Mucosa of descending colon (tissue), 3 donors: ENCODE results near the gene ZNF254. TPM values are rescaled to one million over a fixed set of nuclear protein-coding genes. Genes with fewer than 3 reads are reported as not detected.

Experiments
- ATAC-seq: fragments of 200-7000 bp; cut with Tn5 transposase; one replicate; pipeline ENCODE4 v1.9.1; 2020; ENCODE audit warnings: mild to moderate bottlenecking, moderate library complexity
- DNase-seq, 3 donors: peaks; one replicate each; pipeline ENCODE4 v3.0.0-alpha.2; 2020
- H3K36me3 ChIP-seq: fragments of 200-600 bp; one replicate; pipeline ENCODE4 v1.8.0; 2021; ENCODE audit warnings: low read depth, mild to moderate bottlenecking
- H3K4me1 ChIP-seq: fragments of 200-600 bp; one replicate; pipeline ENCODE4 v1.8.0; 2021; ENCODE audit warnings: low read depth, mild to moderate bottlenecking
- H3K4me3 ChIP-seq: fragments of 200-600 bp; one replicate; pipeline ENCODE4 v1.8.0; 2021; ENCODE audit warnings: mild to moderate bottlenecking
- H3K9me3 ChIP-seq: fragments of 200-600 bp; one replicate; pipeline ENCODE4 v1.8.0; 2021; ENCODE audit warnings: mild to moderate bottlenecking
- intact Hi-C, 2 donors: fragments of 100-400 bp; cut with DNase I in 1 of 2; cut with micrococcal nuclease in 1 of 2; formaldehyde crosslinking; loops; one replicate each; pipeline versions ENCODE4 v1.11.0 to v1.11.1; 2022; cut with DNase I, micrococcal nuclease
- total RNA-seq, 3 donors: library from RNA; stranded (reverse); fragmentation: NEBNext Ultra II Directional in 2 of 3; extraction: Animal tissue kit (Norgen Biotek cat#: 25700) in 2 of 3; gene quantifications; one replicate each; pipeline versions ENCODE4 v1.2.1 to v1.2.4, GENCODE V29; 2021 to 2023
- TF ChIP-seq, protein P1 (sequence below): fragments of 200-600 bp; IDR thresholded peaks from one replicate; pipeline ENCODE4 v1.8.0; 2022; ENCODE audit warnings: antibody characterized with exemption, mild to moderate bottlenecking
- donor health status: DM: no; HTN: no; CAD: no; lungs with moderate emphysema.
- donor health status: DM: no; HTN: no; CAD: no.
- donor health status: DM: no; HTN: yes; CAD: no.

ZNF254 gene
- total RNA-seq, 3 donors from 2014 or later, result 13.7 to 22.4 (median 17.3) TPM

DNA sequence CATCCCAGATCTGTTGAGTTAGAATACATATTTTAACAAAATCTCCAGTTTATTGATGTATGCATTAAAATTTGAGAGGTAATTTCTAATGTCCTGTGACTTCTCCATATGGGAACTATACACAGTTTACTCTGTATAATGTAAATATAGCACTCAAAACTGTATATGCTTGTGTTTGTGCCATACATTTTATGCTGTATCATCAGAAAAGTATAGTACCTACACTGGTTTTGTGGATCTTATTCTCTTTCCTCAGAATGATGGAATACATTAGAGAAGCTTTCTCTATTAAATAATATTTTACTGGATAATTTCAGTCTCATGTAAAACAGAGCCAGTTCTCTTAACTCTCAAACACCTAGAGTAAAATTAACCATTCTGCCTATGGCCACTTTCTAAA is 53.6 kb downstream of the ZNF254 start:
- H3K36me3 ChIP-seq, result no peaks in the 10 kb centered on the region
- H3K4me3 ChIP-seq, result no peak overlapping the region
- TF ChIP-seq, protein P1, sequence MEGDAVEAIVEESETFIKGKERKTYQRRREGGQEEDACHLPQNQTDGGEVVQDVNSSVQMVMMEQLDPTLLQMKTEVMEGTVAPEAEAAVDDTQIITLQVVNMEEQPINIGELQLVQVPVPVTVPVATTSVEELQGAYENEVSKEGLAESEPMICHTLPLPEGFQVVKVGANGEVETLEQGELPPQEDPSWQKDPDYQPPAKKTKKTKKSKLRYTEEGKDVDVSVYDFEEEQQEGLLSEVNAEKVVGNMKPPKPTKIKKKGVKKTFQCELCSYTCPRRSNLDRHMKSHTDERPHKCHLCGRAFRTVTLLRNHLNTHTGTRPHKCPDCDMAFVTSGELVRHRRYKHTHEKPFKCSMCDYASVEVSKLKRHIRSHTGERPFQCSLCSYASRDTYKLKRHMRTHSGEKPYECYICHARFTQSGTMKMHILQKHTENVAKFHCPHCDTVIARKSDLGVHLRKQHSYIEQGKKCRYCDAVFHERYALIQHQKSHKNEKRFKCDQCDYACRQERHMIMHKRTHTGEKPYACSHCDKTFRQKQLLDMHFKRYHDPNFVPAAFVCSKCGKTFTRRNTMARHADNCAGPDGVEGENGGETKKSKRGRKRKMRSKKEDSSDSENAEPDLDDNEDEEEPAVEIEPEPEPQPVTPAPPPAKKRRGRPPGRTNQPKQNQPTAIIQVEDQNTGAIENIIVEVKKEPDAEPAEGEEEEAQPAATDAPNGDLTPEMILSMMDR, result no peak
- peaks cover 93% of the 10 kb centered on the region for H3K9me3 ChIP-seq
- H3K4me1 ChIP-seq, result no peaks in the 10 kb centered on the region
- intact Hi-C loops, result no loop called here
- ATAC-seq (no peak), DNase-seq (no peak)

DNA sequence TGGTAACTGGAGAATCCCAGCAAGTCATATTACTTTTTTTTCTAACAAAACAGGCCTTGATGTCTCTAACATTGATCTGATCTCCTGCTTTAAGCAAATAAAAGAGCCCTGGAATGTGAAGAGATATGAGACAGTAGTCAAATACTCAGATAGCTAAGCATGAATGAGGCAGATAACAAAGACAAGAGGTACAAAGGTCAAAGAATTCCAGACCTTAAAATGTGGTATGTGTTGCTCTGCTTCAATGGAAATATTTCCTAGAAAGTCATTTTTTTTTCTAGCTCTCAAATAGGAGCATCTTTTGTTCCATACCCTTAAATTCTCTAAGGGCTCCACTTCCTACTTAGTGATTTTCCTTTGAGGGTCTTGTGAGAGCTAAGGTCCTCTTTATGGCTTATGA is 54.6 kb downstream of the ZNF254 start:
- intact Hi-C loops, result no loop called here
- Histone ChIP-seq H3K4me1 (no peaks in the 10 kb centered on the region), H3K9me3 (peaks cover 93% of the 10 kb centered on the region), H3K36me3 (peaks cover 3% of the 10 kb centered on the region), H3K4me3 (no peak overlapping the region)
- DNase-seq, result no peak
- no peak for ATAC-seq
- TF ChIP-seq, protein P1, result no peak

DNA sequence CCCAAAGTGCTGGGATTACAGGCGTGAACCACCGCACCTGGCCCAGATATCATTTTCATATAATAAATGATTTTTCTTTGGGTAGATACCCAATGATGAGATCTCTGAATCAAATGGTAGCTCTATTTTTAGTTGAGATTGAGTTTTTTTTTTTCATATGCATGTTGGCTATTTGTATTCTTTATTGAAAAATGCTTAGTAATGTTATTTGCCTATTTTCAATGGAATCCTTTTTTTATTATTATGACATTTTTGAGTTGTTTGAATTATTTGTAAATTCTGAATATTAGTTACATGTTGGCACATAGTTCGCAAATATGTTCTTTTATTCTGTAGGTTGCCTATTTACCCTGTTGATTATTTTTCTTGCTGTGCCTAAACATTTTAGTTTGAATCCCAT is 55.8 kb downstream of the ZNF254 start:
- TF ChIP-seq, protein P1, result no peak
- no peak overlapping the region for H3K4me3 ChIP-seq
- DNase-seq (no peak), ATAC-seq (no peak)
- peaks cover 3% of the 10 kb centered on the region for H3K36me3 ChIP-seq
- no peaks in the 10 kb centered on the region for H3K4me1 ChIP-seq
- H3K9me3 ChIP-seq, result peaks cover 88% of the 10 kb centered on the region
- intact Hi-C loops, result no loop called here

DNA sequence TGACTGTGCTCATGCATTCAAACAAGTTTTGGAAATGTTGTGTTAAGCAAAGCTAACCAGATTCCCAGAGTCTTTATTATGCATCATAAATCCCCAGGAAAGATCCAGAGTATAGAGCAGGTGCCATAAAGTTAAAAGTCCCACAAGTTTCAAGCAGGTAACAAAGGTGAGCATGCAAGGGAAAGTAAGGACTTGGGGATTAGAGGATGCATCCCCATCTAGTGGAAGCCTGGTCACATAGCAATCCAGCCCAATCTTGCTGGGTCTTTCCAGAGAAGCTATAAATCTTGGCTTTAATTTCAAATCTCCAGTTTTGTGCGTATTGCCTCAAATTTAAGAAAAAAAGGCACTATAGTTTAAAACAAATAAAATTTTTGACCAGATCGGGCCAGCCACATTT is 72.7 kb downstream of the ZNF254 start:
- Histone ChIP-seq H3K36me3 (no peaks in the 10 kb centered on the region), H3K4me3 (no peak overlapping the region), H3K4me1 (no peaks in the 10 kb centered on the region), H3K9me3 (peaks cover 83% of the 10 kb centered on the region)
- intact Hi-C loops, result no loop called here
- peak; percentile 56 for ATAC-seq
- TF ChIP-seq, protein P1, result peak; percentile 15
- DNase-seq, result peak in 1 of 3 donors; percentile 17

DNA sequence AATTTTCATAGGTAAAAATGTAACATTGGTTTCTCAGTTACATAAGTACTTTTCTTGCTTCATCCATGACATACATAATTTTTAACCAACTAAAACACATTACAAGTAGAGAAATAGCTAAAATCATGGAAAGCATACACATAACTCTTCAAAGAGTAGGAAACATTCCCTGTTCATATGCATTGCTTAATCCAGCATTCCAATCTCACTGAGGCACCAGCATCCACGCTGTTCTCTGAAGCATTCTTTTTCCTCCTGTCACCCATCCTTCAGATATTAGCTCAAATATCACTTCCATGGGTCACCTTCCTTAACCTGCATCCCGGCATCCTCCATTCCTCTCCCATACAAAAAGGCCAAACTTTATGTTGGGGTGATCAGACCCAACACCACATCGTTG is 79.1 kb downstream of the ZNF254 start:
- ATAC-seq (no peak), DNase-seq (no peak)
- Histone ChIP-seq H3K9me3 (peaks cover 65% of the 10 kb centered on the region), H3K36me3 (no peaks in the 10 kb centered on the region), H3K4me3 (no peak overlapping the region), H3K4me1 (no peaks in the 10 kb centered on the region)
- TF ChIP-seq, protein P1, result no peak
- intact Hi-C loops, result no loop called here

DNA sequence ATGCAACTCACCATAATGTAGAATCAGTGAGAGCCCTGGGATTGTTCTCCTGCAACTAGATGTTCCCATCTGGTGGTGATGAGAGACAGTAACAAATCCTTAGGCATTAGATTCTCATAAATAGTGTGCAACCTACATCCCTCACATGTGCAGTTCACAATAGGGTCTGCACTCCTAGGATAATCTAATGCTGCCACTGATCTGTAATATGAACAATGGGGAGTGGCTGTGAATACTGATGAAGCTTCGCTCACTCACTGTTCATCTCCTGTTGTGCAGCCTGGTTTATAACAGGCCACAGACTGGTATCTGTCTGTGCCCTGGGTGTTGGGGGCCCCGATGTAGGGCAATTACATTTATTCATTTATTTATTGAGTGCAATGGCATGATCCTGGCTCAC is 86.9 kb downstream of the ZNF254 start:
- peaks cover 62% of the 10 kb centered on the region for H3K9me3 ChIP-seq
- DNase-seq, result no peak
- TF ChIP-seq, protein P1, result no peak
- ATAC-seq, result no peak
- no peak overlapping the region for H3K4me3 ChIP-seq
- H3K36me3 ChIP-seq, result no peaks in the 10 kb centered on the region
- intact Hi-C loops, result no loop called here
- H3K4me1 ChIP-seq, result no peaks in the 10 kb centered on the region
